GM19193 (cell line): ENCODE data around the gene FHOD3.

Source experiments
- POLR2A ChIP-seq: IDR thresholded peaks from 4 replicates; pipeline ENCODE4 v1.6.1; 2011; ENCODE audit not compliant: insufficient read depth, insufficient read length; ENCODE audit errors: extremely low read depth

FHOD3 gene

GRCh38 chr18:36653141-36653869, 355.8 kb downstream of the FHOD3 start:
- TF ChIP-seq POLR2A: no peak

GRCh38 chr18:36653870-36654269, 356.4 kb downstream of the FHOD3 start:
- TF ChIP-seq POLR2A: no peak

GRCh38 chr18:36655074-36655473, 357.6 kb downstream of the FHOD3 start:
- no peak for TF ChIP-seq POLR2A

GRCh38 chr18:36655930-36656329, 358.4 kb downstream of the FHOD3 start:
- no peak for TF ChIP-seq POLR2A

GRCh38 chr18:36658611-36659010, 361.1 kb downstream of the FHOD3 start:
- TF ChIP-seq POLR2A: no peak

GRCh38 chr18:36660311-36660710, 362.8 kb downstream of the FHOD3 start:
- no peak for TF ChIP-seq POLR2A

GRCh38 chr18:36661999-36662398, 364.5 kb downstream of the FHOD3 start:
- no peak for TF ChIP-seq POLR2A

- no peak for TF ChIP-seq POLR2A
These were observed 365.8 kb downstream of the FHOD3 start for GRCh38 chr18:36663312-36663711.

- no peak for TF ChIP-seq POLR2A
These were observed 368.4 kb downstream of the FHOD3 start for GRCh38 chr18:36665952-36666351.

- no peak for TF ChIP-seq POLR2A
These were observed 370.3 kb downstream of the FHOD3 start for GRCh38 chr18:36667811-36668210.

GRCh38 chr18:36668349-36668748, 370.8 kb downstream of the FHOD3 start:
- TF ChIP-seq POLR2A: no peak

- no peak for TF ChIP-seq POLR2A
These were observed 375.2 kb downstream of the FHOD3 start for GRCh38 chr18:36672437-36673344.

GRCh38 chr18:36673452-36673851, 375.9 kb downstream of the FHOD3 start:
- TF ChIP-seq POLR2A: no peak

- TF ChIP-seq POLR2A: no peak
These were observed 377.6 kb downstream of the FHOD3 start for GRCh38 chr18:36675076-36675475.

GRCh38 chr18:36675542-36675941, 378.0 kb downstream of the FHOD3 start:
- TF ChIP-seq POLR2A: no peak

- TF ChIP-seq POLR2A: no peak
These were observed 379.1 kb downstream of the FHOD3 start for GRCh38 chr18:36676629-36677028.
